ENCODE measurements around the gene ZNF679. TPM values are rescaled to one million over a fixed set of nuclear protein-coding genes. Genes with fewer than 3 reads are reported as not detected.

The ZNF679 gene
- total and polyA plus RNA-seq, 2 of the 13 experiments (the other 11 are each of a cell fraction or from before 2014, with no cell fraction given), result not detected

- 43% methylated on average over 6 of the region's 31 CpGs for WGBS (ENCODE audit: low lambda C conversion rate)
- Histone ChIP-seq H2AFZ (ENCODE audit: low read length) (no peak overlapping the region), H3K27me3 (ENCODE audit: control insufficient read depth in 1 of 2, insufficient read depth in 2 of 2, low read length in 2 of 2) (no peaks in the 10 kb centered on the region), H3K4me2 (ENCODE audit: low read depth, low read length) (no peak overlapping the region), H3K79me2 (ENCODE audit: insufficient read depth, low read length) (no peaks in the 10 kb centered on the region), H3K36me3 (replicated peaks in 1 of 2; ENCODE audit: control insufficient read depth in 1 of 2, insufficient read depth in 2 of 2, low read length in 2 of 2) (no peaks in the 10 kb centered on the region), H4K20me1 (ENCODE audit: insufficient read depth, low read length) (no peaks in the 10 kb centered on the region), H3K9ac (ENCODE audit: insufficient read depth, low read depth, low read length) (no peak overlapping the region), H3K4me3 (replicated peaks in 1 of 3; ENCODE audit: insufficient read depth in 1 of 3, low read depth in 2 of 3, low read length in 3 of 3) (no peak overlapping the region), H3K4me1 (ENCODE audit: insufficient read depth, low read length) (no peaks in the 10 kb centered on the region), H3K9me3 (ENCODE audit: low read length) (peaks cover 74% of the 10 kb centered on the region), H3K27ac (ENCODE audit: extremely low read length, insufficient read depth, low read length) (no peak overlapping the region)
- in situ Hi-C loops (cut with HindIII; ENCODE audit: extremely low pct_ligation_motif_present, low pct_unique_long_range_greater_than_20kb), result loop anchor here (25.0 kb wide), 1 partner anchor 429 kb away; no protein-coding TSS in a partner anchor
- DNase-seq (ENCODE audit: low spot score) (no peak), ATAC-seq (no peak; the same call in 2 of the 3 replicates), FAIRE-seq (no peak)
- no TSS peak for BruUV-seq (replicated peaks)
- CTCF ChIA-PET (ENCODE audit: low intra/inter-chr PET ratio, low total read pairs), result no interaction called here
- peak; percentile 22; the same call in 1 of the 2 replicates for TF ChIP-seq STAG1 (CRISPR knock-in tag; IDR thresholded peaks at IDR 0.05)
- peak; percentile 25; the same call in 1 of the 2 replicates for TF ChIP-seq CTCF (CRISPR knock-in tag; IDR thresholded peaks at IDR 0.05)
- TF ChIP-seq ZFP82 (CRISPR knock-in tag; IDR thresholded peaks at IDR 0.05; ENCODE audit: borderline replicate concordance), result no peak
- TF ChIP-seq MAZ (IDR thresholded peaks at IDR 0.05; ENCODE audit: borderline replicate concordance, low read depth, low read length), result no peak
- TF ChIP-seq MAZ (CRISPR knock-in tag; IDR thresholded peaks at IDR 0.05; ENCODE audit: low read depth), result no peak
- no peak for TF ChIP-seq SUZ12 (IDR thresholded peaks at IDR 0.05; ENCODE audit: low read depth, low read length)
- no peak for TF ChIP-seq ZKSCAN5 (CRISPR knock-in tag; IDR thresholded peaks at IDR 0.05)
- no peak for TF ChIP-seq ATF7-NPFF (CRISPR knock-in tag; IDR thresholded peaks at IDR 0.05; ENCODE audit: low read depth)
- no peak for TF ChIP-seq ARNT2 (CRISPR knock-in tag; IDR thresholded peaks at IDR 0.05; ENCODE audit: low read depth)
- intact Hi-C loops (cut with micrococcal nuclease; ENCODE audit: unreplicated experiment), result loop anchor here (5.0 kb wide), 1 partner anchor 434 kb away; no protein-coding TSS in a partner anchor
- POLR2A ChIA-PET, result no interaction called here
Observed at GRCh38 chr7:64183126-64183742, 45.0 kb upstream of the ZNF679 start.
